Activated T-helper 2 cell treated with anti-CD3 and anti-CD28 coated beads, Interferon-gamma antibody, Interleukin-2, Interleukin-4, amounts not matched to agents 10 μg/mL and 5 μg/mL and 100 μg/mL, durations not matched to agents 14 hours and 24 hours and 36 hours (primary cell): Measurements from ENCODE around the gene SPON2. TPM values are rescaled to one million over a fixed set of nuclear protein-coding genes. Genes with fewer than 3 reads are reported as not detected.

ENCODE experiments used
- DNase-seq: peaks from one replicate; pipeline ENCODE4 v3.0.0; 2021; ENCODE audit warnings: low spot score
- H3K27ac Mint-ChIP-seq: one replicate; pipeline ENCODE4 v1.8.0; 2021; ENCODE audit warnings: mixed read lengths
- H3K27me3 Mint-ChIP-seq: one replicate; pipeline ENCODE4 v1.8.0; 2021; ENCODE audit warnings: low read depth, mixed read lengths
- H3K36me3 Mint-ChIP-seq: one replicate; pipeline ENCODE4 v1.8.0; 2021; ENCODE audit warnings: low read depth, mixed read lengths
- H3K4me1 Mint-ChIP-seq: one replicate; pipeline ENCODE4 v1.8.0; 2021; ENCODE audit warnings: low read depth, mixed read lengths
- H3K4me3 Mint-ChIP-seq: one replicate; pipeline ENCODE4 v1.8.0; 2021; ENCODE audit warnings: low read depth, mild to moderate bottlenecking, moderate library complexity, mixed read lengths
- H3K9me3 Mint-ChIP-seq: one replicate; pipeline ENCODE4 v1.8.0; 2021; ENCODE audit warnings: mixed read lengths
- intact Hi-C: fragments of 100-400 bp; cut with micrococcal nuclease; formaldehyde crosslinking; loops from one replicate; pipeline ENCODE4 v1.15.1; 2023
- total RNA-seq: library from RNA; stranded (reverse); gene quantifications from 2 replicates; pipeline ENCODE4 v1.2.3, GENCODE V29; 2022

SPON2 gene
- total RNA-seq, 1 donor from 2014 or later = 26.7 TPM

GRCh38 chr4:1155314-1155713, 17.1 kb downstream of the SPON2 start:
- H3K27ac Mint-ChIP-seq = no peak overlapping the region
- H3K4me1 Mint-ChIP-seq = no peaks in the 10 kb centered on the region
- peaks cover 36% of the 10 kb centered on the region for H3K27me3 Mint-ChIP-seq
- peaks cover 3% of the 10 kb centered on the region for H3K36me3 Mint-ChIP-seq
- peaks cover 13% of the 10 kb centered on the region for H3K9me3 Mint-ChIP-seq
- no peak overlapping the region for H3K4me3 Mint-ChIP-seq
- intact Hi-C loops = no loop called here
- DNase-seq = no peak

GRCh38 chr4:1154523-1155182, 17.7 kb downstream of the SPON2 start:
- intact Hi-C loops = no loop called here
- Mint-ChIP-seq H3K27me3 (peaks cover 36% of the 10 kb centered on the region), H3K4me1 (no peaks in the 10 kb centered on the region), H3K4me3 (no peak overlapping the region), H3K36me3 (peaks cover 3% of the 10 kb centered on the region), H3K27ac (no peak overlapping the region), H3K9me3 (peaks cover 13% of the 10 kb centered on the region)
- DNase-seq = no peak

DNA sequence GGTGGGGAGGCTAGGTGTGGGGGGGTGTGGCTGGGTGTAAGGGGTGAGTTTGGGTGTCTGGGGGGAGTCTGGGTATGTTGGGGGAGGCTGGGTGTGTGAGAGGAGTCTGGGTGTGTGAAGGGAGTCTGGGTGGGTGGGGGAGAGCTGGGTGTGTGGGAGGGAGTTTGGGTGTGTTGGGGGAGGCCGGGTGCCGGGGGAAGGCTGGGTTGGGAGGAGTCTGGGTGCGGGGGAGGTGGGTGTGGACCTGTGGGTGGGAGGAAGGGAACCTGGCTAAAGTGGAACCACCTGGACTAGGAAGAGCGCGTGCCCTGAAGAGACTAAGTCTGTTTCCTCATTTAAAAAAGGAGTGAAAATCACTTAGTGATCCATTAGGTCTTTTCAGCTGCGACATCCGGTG, 18.3 kb downstream of the SPON2 start:
- Mint-ChIP-seq H3K9me3 (peaks cover 13% of the 10 kb centered on the region), H3K36me3 (peaks cover 3% of the 10 kb centered on the region), H3K27ac (no peak overlapping the region), H3K4me3 (no peak overlapping the region), H3K27me3 (peaks cover 35% of the 10 kb centered on the region), H3K4me1 (no peaks in the 10 kb centered on the region)
- intact Hi-C loops = no loop called here
- DNase-seq = no peak

DNA sequence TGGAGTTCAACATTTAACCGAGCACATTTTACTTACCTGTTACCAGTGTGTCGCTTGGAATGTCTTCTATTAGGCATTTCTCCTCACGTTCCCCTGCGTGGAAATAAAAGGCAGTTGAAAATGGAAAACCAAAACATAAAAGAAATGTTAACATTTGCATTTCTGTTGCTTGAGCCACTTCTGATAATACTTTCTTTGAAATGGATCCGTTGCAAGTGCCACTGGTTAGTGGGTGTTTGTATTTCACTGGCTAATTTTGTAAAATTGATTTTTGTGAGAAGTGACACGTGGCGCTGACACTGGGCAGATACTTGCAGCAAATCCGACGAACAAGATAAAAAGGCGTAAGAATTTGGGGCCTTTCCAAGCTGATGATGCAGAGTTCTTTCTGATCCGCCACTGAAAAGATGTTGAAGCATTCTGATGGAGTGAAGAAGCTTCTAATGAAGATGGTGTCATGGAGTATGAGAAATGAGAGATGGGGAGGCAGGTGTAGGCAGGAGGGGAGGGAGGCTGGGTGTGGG, 18.8 kb downstream of the SPON2 start:
- no peaks in the 10 kb centered on the region for H3K4me1 Mint-ChIP-seq
- H3K27ac Mint-ChIP-seq = no peak overlapping the region
- peaks cover 32% of the 10 kb centered on the region for H3K27me3 Mint-ChIP-seq
- intact Hi-C loops = no loop called here
- H3K9me3 Mint-ChIP-seq = peaks cover 11% of the 10 kb centered on the region
- no peak for DNase-seq
- no peak overlapping the region for H3K4me3 Mint-ChIP-seq
- peaks cover 3% of the 10 kb centered on the region for H3K36me3 Mint-ChIP-seq

DNA sequence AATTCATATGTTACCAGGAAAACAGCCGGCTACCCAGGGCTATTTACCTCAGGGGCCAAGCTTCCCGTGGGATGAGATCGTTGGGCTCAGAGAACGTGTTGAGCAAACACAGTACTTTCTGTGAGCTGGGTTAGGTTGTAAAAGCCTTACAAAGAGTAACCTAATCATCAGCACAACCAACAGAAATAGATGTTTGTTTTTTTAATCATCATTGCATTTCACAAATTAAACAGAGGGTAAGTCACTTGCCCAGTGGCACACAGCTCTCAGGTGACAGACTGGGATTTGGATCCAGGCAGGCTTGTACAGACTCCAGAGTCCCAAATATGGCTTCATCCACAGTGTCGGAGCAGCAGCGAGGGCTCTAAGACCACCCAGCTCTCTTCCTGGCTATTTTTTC, 20.1 kb downstream of the SPON2 start:
- no peak for DNase-seq
- H3K4me1 Mint-ChIP-seq = no peaks in the 10 kb centered on the region
- intact Hi-C loops = no loop called here
- no peaks in the 10 kb centered on the region for H3K9me3 Mint-ChIP-seq
- no peak overlapping the region for H3K4me3 Mint-ChIP-seq
- H3K27me3 Mint-ChIP-seq = peaks cover 19% of the 10 kb centered on the region
- no peaks in the 10 kb centered on the region for H3K36me3 Mint-ChIP-seq
- no peak overlapping the region for H3K27ac Mint-ChIP-seq

- Mint-ChIP-seq H3K4me3 (no peak overlapping the region), H3K4me1 (no peaks in the 10 kb centered on the region), H3K36me3 (no peaks in the 10 kb centered on the region), H3K27ac (no peak overlapping the region), H3K27me3 (peaks cover 17% of the 10 kb centered on the region), H3K9me3 (no peaks in the 10 kb centered on the region)
- no peak for DNase-seq
- intact Hi-C loops = no loop called here
These were observed 20.8 kb downstream of the SPON2 start for GRCh38 chr4:1151541-1151940.

GRCh38 chr4:1150875-1151274, 21.5 kb downstream of the SPON2 start:
- Mint-ChIP-seq H3K36me3 (no peaks in the 10 kb centered on the region), H3K9me3 (no peaks in the 10 kb centered on the region), H3K27me3 (peaks cover 15% of the 10 kb centered on the region), H3K4me3 (no peak overlapping the region), H3K4me1 (no peaks in the 10 kb centered on the region), H3K27ac (no peak overlapping the region)
- intact Hi-C loops = no loop called here
- DNase-seq = no peak

DNA sequence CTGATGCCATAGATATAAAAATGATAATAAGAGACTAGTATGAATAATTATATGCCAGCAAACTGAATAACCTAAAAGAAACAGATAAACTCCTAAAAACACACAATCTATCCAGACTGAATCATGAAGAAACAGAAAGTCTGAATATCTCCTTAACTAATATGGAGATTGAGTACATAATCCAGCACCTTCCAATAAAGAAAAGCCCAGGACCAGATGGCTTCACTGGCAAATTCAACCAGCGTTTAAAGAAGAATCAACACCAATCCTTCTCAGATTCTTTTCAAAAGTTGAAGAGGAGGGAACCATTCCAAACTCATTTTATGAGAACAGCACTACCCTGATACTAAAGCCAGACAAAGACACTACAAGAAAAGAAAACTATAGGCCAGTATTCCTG, 32.5 kb downstream of the SPON2 start:
- intact Hi-C loops = no loop called here
- Mint-ChIP-seq H3K4me1 (peaks cover 18% of the 10 kb centered on the region), H3K36me3 (no peaks in the 10 kb centered on the region), H3K9me3 (no peaks in the 10 kb centered on the region), H3K27ac (no peak overlapping the region), H3K27me3 (peaks cover 34% of the 10 kb centered on the region), H3K4me3 (no peak overlapping the region)
- no peak for DNase-seq

- H3K27me3 Mint-ChIP-seq = peaks cover 28% of the 10 kb centered on the region
- intact Hi-C loops = no loop called here
These were observed 34.5 kb downstream of the SPON2 start for GRCh38 chr4:1137850-1138249.

GRCh38 chr4:1137063-1137776, 35.2 kb downstream of the SPON2 start:
- peaks cover 25% of the 10 kb centered on the region for H3K27me3 Mint-ChIP-seq
- no peak for DNase-seq
- no peaks in the 10 kb centered on the region for H3K9me3 Mint-ChIP-seq
- intact Hi-C loops = no loop called here
- H3K4me3 Mint-ChIP-seq = peak overlapping the region; percentile 83
- H3K27ac Mint-ChIP-seq = peak overlapping the region; percentile 73
- no peaks in the 10 kb centered on the region for H3K36me3 Mint-ChIP-seq
- H3K4me1 Mint-ChIP-seq = peaks cover 18% of the 10 kb centered on the region

More at GRCh38 chr4:1137850-1138249, 34.5 kb downstream of the SPON2 start:
- H3K27ac Mint-ChIP-seq = peak overlapping the region; percentile 14
- no peak for DNase-seq
- no peaks in the 10 kb centered on the region for H3K36me3 Mint-ChIP-seq
- H3K4me3 Mint-ChIP-seq = peak overlapping the region; percentile 56
- H3K9me3 Mint-ChIP-seq = no peaks in the 10 kb centered on the region
- peaks cover 18% of the 10 kb centered on the region for H3K4me1 Mint-ChIP-seq

- Mint-ChIP-seq H3K4me1 (peaks cover 16% of the 10 kb centered on the region), H3K9me3 (no peaks in the 10 kb centered on the region), H3K27ac (no peak overlapping the region), H3K36me3 (no peaks in the 10 kb centered on the region), H3K27me3 (peaks cover 15% of the 10 kb centered on the region), H3K4me3 (no peak overlapping the region)
- intact Hi-C loops = no loop called here
- DNase-seq = no peak
These were observed 36.3 kb downstream of the SPON2 start for GRCh38 chr4:1136048-1136447.

DNA sequence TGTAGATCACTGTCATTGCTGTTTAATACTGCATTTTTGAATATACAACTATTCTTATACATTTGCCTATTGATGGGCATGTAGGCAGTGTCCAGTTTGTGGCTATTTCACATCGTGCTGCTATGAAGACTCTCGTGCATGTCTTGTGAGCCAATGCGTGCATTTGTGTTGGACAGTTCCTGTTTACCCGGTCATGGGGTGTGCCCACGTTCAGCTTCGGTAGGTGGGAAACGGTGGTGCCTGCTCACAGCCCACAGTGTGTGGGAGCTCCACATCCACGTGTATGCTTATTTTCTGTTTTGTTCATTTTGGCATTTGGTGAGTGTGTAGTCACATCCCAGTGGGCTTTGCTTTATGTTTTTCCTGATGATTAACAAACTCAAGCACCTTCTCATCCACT, 39.4 kb downstream of the SPON2 start:
- H3K36me3 Mint-ChIP-seq = no peaks in the 10 kb centered on the region
- peaks cover 5% of the 10 kb centered on the region for H3K27me3 Mint-ChIP-seq
- H3K9me3 Mint-ChIP-seq = no peaks in the 10 kb centered on the region
- peaks cover 17% of the 10 kb centered on the region for H3K4me1 Mint-ChIP-seq
- no peak overlapping the region for H3K27ac Mint-ChIP-seq
- intact Hi-C loops = loop anchor here (5.0 kb wide), 1 partner anchor 154 kb away; the partner anchor contains the start of gene MAEA
- no peak overlapping the region for H3K4me3 Mint-ChIP-seq
- DNase-seq = no peak
